ENCODE measurements around the gene GRIK4.

GRIK4 gene

DNA sequence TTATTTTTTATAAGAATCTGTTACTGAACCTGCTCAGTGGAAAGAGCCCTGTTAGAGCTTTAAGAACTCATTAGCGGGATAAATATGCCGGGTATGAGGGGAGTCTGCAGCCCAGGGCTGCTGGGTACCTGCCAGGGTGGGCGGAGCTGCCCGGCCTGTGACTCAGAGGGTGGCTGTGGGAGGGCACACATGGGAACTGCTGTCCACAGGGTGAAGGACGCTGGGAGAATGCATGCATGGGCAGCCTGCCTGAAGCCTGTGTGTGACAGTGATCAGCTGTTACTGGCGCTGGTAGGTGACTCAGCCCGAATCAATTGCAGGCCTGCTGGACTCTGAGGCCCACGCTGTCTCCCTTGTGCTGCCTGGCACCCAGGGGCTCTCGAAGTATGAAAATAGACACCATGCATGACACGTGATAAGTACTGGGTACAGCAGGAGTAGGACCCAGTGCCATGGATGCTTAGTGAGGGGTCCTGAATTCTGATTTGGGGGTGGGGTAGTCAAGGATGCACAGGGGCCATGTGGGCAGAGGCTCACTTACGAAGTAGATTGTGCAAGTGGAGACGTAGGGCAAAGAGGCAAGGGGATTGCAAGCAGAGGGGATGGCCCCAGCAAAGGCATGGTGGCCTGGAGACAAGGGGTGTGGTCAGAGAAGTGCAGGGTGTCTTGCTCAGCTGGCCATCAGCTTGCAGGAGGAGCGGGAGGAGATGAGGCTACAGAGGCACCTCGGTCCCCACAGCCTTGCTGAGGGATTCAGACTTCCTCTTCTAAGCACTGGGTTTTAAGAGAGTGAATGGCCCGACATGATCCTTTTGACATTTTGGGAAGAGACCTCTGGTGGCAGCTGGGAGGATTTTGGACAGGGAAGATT is 36.5 kb downstream of the GRIK4 start:
- no peak for DNase-seq (ENCODE audit: low read depth in 2 of 2)

DNA sequence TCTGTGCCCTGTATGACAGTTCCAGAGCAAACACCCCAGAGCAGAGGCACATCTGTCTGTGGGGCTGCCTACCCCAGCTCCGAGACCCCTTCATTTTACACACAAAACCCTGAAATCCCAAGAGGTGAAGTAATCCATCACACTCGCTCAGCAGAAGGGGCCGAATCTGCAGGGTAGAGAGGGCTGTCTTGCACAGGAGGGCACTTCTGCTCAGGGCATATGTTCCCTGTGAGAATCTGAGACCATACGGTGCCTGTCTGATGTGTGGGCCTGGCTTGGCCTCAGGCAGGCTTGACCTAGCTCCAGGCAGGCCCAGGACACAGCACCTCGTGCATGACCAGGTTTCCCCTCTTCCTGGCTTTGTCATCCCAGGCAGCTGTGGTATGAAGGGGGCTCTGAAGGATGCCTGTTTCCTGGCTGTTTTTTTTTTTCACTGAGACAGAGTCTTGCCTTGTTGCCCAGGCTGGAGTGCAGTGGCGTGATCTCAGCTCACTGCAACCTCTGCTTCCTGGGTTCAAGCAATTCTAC is 37.2 kb downstream of the GRIK4 start:
- no peak for DNase-seq (ENCODE audit: low read depth in 2 of 2)

DNA sequence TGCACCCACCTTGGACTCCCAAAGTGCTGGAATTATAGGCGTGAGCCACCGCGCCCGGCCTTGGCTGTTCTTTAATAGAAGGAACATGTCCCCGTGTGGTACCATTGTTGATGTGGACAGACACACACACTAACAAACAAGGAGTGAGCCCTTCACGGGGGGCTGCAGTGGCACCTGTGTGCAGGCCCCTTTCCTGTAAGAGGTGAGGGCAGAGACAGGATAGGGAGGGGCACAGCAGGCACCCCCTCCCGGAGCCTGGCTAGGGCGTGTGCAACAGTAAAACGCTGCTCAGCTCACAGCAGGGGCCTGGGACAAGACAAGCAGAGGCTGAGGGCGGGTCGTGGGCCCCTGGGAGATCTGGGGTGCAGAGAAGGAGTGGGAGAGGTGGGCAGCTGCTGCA is 37.8 kb downstream of the GRIK4 start:
- no peak for DNase-seq (ENCODE audit: low read depth in 2 of 2)

DNA sequence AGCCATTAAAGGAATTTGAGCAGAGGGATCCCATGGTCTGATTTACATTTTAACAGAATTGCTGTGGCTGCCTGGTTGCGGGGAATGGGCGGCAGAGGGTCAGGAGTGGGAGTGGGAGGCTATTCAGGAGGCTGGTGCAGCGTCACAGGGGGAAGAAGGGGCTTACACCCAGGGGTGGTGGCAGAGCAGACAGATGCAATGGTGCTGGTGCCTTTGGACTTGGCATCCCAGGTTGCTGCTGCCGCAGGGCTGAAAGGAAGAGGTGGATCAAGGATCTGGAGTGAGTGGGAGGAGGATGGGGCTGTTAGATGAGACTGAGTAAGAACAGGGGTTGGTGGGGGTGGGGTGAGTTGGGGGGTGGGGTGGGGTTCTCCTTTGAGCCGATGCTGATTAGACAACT is 38.5 kb downstream of the GRIK4 start:
- no peak for DNase-seq (ENCODE audit: low read depth in 2 of 2)

DNA sequence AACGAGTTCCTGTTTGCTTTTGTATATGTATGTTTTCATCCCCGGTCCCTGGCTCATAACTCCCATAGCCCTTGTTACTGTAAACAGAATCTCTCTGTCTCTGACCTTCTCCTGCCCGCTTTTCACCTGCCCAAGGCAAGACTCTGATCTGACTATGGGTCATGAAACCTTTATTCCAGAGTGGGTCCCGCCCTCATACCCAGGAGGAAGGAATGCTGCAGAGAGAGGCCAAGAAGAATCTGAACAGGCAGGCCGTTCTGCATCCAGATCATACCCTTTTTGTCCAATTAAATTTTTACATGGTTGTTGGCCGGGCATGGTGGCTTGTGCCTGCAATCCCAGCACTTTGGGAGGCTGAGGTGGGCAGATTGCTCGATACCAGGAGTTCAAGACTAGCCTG is 39.6 kb downstream of the GRIK4 start:
- no peak for DNase-seq (ENCODE audit: low read depth in 2 of 2)

DNA sequence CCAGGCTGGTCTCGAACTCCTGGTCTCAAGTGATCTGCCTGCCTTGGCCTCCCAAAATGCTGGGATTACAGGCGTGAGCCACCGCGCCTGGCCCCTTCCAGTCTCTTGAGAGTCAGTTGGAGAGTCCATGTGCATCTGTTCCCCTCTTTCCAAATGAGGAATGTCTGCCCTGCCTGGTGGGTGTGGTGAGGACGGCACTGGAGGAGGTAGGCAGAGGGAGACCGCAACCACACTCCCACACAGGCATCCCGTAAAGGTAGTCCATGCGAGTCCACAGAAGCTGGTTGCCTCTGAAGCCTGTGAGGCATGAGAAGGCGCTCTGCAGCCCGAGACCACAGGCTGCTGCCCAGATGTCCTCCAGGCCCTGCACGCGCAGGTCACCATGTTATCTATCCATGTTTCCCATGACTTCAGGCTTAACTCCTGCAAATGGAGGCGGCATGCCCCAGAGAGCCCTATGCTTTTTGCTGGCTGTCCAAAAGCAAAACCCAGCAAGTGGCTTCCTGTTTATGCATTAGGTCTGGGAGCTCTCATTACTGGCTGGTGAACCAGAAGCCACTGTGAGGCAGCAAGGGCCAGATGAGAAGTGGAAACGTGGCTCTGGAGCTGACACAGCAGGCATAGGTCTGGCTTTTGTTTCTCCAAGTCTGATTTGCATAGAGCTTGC is 43.4 kb downstream of the GRIK4 start:
- no peak for DNase-seq (ENCODE audit: low read depth in 2 of 2)

DNA sequence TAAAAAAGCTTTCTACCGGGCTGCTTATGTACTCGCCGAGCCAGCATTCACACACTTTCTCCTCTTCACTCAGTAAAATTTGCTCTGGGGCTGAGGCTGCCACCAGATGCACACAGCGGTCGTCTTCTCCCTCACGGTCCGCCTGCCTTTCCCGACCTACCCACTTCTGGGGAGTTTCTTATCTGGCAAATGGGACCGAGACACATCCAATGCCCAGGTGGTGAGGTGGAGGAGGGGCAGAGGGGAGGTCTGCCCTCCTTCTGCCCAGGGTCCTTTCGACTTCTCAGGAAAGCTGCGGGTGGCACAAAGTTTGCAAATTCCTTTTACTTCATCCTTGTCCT is 43.9 kb downstream of the GRIK4 start:
- no peak for DNase-seq (ENCODE audit: low read depth in 2 of 2)

GRCh38 chr11:120556797-120557196 is 45.2 kb downstream of the GRIK4 start:
- no peak for DNase-seq (ENCODE audit: low read depth in 2 of 2)

DNA sequence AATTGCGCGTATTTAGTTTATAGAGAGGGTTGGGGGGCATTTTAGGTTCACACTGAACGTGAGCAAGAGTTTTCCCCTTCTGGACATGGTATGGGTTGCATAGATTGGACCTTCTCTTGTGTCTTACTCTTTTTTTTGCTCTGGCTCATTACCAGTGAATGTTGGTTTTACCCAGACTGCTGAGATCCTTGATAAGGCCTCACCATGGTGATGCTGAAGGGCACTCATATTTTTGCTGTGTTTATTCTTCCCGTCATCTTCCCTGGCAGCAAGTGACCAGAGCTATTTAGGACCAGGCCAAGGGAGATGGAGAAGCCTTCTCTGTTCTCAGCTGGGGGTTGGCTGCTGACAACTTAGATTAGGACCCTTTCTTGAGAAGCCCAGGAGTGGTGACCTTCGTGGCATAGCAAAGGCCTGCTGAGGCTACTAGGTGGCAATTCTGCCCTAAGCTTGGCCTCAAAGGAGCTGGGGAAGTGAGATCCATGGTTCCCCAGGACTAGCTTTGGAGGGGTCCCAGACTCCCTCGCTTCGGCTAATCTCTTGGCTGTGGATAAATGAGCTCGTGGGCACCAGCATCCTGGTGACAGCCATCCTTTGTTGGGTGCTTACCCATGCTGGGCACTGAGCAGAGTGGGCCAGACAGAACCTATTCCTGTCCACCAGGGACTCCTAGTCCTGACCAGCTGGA is 47.3 kb downstream of the GRIK4 start:
- DNase-seq (ENCODE audit: low read depth in 2 of 2), result no peak

- DNase-seq (ENCODE audit: low read depth in 2 of 2), result no peak
These were observed 49.7 kb downstream of the GRIK4 start for GRCh38 chr11:120561286-120561685.

- no peak for DNase-seq (ENCODE audit: low read depth in 2 of 2)
These were observed 51.4 kb downstream of the GRIK4 start for GRCh38 chr11:120562806-120563425.

DNA sequence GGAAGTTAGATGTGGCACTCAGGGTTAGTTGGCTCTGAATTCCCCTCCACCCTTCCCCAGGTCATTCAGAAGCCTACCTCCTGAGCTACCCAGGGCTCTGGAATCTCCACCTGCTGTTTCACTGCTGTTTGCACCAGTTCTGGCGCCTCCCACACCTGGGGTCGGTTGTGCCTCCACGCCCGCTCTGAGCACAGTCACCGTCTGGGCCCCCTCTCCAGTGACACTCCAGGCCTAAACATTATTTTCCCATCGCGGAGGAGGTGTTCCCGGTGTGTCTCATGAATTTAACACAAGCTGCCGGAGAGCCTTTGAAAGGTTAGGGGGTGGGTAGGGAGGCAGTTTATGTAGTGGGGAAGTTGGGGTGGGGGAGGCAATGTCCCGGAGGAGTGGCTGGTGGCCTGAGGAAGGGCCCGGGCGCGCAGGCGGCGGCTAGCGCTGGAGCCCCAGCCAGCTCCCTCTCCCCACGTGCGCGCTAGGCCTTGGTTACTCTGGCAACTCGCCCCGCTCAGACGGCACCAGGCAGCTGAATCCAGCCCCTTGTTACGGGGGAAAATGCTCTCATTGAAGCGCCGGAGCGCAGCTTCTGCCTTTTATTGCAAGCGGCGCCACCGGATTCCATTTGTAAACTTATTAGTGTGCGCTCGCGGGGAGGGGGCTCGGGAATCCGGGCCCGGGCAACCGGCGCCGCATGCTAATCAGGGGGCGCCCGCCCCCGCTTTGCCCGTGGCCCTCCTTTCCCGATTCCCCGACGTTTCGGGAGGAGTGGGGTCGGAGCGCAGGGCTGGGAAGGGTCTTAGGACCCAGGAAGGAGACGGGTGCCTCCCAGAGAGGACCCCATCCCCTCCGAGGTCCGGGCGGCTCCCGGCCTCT is 52.4 kb downstream of the GRIK4 start:
- DNase-seq (ENCODE audit: low read depth in 2 of 2), result no peak

DNA sequence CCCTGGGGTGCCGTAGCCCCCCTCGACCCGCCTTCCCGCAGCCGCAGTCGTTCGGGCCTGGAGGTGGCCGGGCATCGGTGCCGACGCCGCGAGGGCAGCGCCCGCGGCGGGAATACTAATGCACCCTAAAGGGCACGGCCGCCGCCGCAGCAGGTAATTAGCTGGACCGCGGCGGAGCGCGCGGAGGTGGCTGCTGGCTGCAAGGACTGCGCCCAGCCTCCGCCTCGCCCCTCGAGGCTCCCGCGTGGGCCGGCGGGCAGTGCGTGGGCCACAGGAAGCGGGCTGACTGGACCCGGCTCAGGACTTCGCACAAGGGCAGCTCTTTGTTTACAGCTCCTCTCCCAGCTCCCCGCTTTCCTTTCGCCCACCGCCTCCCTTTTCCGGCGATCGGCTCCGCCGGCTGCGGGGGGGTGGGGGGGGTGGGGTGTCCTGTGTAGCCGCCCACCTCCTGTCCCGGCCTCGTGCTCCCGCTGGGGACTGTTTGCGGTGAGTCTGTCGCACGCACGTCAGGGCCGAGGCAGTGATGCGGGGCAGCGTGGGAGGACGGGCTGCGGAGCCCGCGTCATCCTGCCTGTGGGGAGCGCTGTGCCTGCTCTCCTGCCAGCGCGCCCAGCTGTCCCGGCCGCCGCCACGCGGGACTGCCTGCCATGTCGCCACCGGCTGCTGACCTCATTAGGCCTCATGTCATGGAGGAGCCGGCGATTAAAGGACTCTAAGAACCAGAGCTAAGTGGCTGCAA is 53.2 kb downstream of the GRIK4 start:
- DNase-seq (ENCODE audit: low read depth in 2 of 2), result no peak

DNA sequence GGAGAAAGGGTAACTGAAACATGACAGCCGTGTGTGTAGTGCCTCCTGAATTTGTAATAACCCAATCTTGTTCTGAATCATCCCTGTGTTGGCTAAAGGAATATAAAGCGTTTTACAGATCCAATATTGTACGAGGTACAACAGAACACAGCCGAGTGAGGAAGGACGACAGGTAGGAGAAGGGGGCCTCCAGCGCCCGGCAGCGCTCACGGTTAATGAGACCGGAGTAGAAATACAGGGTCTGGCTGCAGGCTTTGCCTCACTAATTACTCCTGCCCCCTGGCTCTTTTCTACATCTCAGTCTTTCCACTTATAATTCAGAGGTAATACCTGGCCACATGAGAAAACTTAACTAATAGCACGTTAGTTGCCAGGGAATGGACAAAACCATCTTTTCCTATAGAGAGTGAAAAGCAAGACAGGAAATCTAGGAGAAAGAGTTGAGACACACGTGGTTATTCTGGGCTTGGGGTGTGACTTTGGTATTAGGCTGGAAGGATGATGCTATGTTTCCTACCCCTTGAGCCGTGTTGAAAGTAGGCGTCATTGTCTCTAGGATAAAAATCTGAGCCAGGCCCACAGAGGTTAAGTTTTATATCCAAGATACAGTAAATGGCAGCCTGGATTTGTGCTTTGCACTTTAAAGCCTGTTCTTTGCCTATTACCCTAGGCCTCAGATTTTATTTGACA is 54.1 kb downstream of the GRIK4 start:
- no peak for DNase-seq (ENCODE audit: low read depth in 2 of 2)

DNA sequence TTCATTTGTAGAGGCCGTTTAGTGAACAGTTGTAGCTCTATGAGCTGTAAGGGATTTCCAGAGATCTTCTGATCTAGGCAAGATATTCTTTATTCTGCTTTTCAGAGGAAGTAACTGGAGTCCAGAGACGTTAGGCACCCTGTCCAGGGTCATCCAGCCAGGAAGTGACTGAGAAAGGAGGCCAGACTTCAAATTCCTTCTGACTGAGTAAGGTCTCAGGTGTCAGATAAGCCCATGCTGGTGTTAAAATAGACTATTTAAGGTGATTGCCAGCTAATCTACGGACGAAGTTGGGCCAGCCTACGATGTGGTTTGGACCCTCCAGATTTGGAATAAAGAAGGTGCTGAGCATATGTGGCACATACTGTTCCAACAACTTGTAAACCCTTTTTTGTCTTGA is 54.6 kb downstream of the GRIK4 start:
- no peak for DNase-seq (ENCODE audit: low read depth in 2 of 2)

DNA sequence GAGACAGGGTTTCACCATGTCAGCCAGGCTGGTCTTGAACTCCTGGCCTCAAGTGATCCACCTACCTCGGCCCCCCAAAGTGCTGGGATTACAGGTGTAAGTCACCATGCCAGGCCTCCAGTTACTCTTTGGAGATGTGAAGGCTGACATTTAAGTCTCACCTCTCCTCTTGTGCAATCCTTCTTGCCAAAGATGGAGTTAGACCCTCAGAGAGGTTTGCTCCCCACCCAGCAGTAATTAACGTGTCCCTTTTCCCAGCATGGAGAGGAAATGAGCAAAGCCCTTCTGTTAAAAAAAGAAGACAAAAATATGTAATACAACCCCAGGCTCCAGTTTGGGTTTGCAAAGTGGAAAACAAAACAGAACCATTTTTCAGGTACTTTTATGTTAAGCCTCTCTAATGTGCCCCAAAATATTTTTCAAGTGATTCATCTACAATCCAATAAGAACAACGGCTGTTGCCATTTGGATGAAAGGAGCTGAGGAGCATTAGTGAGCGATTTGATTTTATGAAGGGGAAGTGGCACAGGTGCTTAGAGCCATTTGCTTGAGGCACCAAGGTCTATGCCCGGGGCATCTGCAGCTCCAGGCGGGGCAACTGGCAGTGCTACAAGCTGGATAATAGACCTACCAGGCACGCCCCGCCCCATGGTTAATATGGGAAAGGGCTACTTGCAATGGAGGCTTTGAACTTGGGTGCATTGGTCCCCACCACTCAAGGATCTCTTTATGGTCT is 57.2 kb downstream of the GRIK4 start:
- DNase-seq (ENCODE audit: low read depth in 2 of 2), result no peak

- DNase-seq (ENCODE audit: low read depth in 2 of 2), result no peak
These were observed 58.3 kb downstream of the GRIK4 start for GRCh38 chr11:120569861-120570260.

GRCh38 chr11:120571476-120571875 is 59.9 kb downstream of the GRIK4 start:
- DNase-seq (ENCODE audit: low read depth in 2 of 2), result no peak

- DNase-seq (ENCODE audit: low read depth in 2 of 2), result no peak
These were observed 62.3 kb downstream of the GRIK4 start for GRCh38 chr11:120573756-120574354.

Measured in activated CD8-positive, alpha-beta memory T cell treated with anti-CD3 and anti-CD28 coated beads for 4 hours (primary cell).